GM03348 (cell line): Measurements from ENCODE around the gene PSMA5.

Source experiments
- DNase-seq: peaks from one replicate; pipeline ENCODE4 v3.0.0; 2012; ENCODE audit warnings: low spot score

The PSMA5 gene

GRCh38 chr1:109367626-109368025 is 58.6 kb downstream of the PSMA5 start:
- no peak for DNase-seq

- DNase-seq = no peak
Measured at GRCh38 chr1:109365642-109366204, 60.5 kb downstream of the PSMA5 start.

- DNase-seq = peak; percentile 16
Measured at GRCh38 chr1:109361649-109362048, 64.6 kb downstream of the PSMA5 start.

DNA sequence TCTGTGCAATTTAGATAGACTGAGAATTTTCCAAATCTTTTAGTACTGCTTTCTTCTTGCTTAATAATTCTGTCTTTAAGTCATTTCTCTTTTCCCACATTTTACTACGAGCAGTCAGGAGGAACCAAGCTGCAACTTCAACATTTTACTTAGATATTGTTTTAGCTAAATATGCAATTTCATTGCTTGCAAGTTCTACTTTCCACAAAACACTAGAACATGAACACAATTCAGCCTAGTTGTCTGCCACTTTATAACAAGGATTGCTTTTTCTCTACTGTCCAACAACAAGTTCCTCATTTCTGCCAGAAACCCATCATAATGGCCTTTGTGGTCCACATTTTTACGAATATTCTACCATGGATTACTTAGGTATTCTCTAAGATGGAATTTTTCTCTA is 65.2 kb downstream of the PSMA5 start:
- DNase-seq = no peak

DNA sequence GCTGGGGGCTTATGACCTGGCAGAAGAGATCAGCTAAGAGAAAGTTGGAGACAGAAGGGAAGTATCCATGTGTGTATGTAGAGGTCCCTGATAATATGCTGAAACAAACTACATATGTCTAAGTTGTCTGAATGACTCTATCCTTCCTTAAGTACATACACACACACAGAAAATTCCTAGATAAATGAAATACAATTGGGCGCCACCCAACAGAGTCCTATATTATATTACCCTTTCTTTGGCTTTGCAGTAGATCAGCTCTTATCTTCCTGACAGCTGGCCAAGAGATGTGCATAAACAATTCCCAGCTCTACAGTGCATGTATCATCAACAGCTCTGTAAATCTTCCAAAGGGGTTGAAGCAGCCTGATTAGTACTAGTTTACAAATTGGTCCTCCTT is 68.6 kb downstream of the PSMA5 start:
- DNase-seq = no peak

DNA sequence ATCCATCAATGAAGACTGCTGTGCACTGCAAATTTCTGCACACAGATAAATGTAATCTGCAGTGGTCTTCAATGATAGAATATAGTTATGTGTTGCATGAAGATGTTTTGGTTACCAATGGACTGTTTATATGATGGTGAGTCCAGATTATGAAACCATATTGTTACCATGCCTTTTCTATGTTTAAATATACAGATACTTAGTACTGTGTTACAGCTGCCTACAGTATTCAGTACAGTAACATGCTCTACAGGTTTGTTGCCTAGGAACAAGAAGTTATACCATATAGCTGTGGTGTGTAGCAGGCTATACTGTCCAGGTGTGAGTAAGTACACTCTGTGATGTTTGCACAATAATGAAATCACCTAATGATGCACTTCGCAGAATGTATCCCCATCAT is 69.3 kb downstream of the PSMA5 start:
- DNase-seq = no peak

GRCh38 chr1:109356505-109356904 is 69.7 kb downstream of the PSMA5 start:
- DNase-seq = no peak

DNA sequence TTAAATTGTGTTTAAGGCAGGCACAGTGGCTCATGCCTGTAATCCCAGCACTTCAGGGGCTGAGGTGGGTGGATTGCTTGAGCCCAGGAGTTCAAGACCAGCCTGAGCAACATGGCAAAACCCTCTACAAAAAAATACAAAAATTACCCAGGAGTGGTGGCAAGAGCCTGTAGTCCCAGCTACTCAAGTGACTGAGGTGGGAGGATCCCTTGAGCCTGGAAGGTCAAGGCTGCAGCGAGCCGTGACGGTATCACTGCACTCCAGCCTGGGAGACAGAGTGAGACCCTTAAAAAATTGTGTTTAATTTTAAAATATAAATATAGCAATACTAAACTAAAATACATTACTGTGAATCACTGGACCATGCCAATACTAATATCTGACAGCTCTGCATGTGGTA is 71.3 kb downstream of the PSMA5 start:
- DNase-seq = no peak

DNA sequence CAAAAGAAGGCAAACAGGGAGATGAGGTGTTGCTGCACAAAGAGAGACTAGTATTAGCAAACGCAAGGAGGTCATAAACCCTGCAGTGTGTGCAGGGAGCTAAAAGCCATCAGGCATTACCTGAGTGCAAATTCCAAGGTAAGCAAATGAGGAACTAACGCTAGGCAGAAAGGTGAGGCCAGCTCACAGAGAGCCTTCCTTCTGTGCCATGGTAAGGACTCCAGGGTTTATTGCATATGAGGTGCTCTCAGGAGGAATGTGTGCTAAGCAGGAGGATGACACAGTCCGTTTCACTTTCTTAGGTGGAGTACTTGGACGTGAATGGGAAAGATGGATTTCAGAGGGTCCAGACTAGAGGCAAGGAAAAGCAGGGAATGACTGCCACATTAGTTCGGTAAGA is 74.8 kb downstream of the PSMA5 start:
- no peak for DNase-seq

- no peak for DNase-seq
Measured at GRCh38 chr1:109350655-109351054, 75.6 kb downstream of the PSMA5 start.

DNA sequence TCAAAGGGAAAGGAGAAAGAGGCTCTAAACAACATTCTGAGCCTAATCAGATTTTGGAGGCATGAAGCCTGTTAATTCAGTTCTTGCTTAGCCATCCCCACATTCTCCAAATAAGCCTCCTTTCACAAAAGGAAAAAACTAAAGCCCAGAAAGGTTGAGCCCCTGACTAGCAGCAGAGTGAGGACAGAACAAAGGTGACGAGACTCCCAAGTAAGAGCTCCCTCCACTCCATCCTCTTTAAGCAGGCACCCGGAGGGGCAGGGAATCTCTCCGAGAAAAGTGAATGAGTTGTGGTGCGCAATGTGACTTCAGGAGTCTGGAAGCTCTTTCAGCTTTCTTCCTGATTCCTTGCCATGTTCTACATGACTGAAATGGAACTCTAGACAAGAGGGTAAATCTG is 76.1 kb downstream of the PSMA5 start:
- no peak for DNase-seq
